Naive thymus-derived CD4-positive, alpha-beta T cell (primary cell): ENCODE data around the gene DENND10. TPM values are rescaled to one million over a fixed set of nuclear protein-coding genes. Genes with fewer than 3 reads are reported as not detected.
A peak's percentile ranks its signal among the peaks of the same experiment; 100 is the strongest.
"Not testable (repeated sequence)": the region's sequence is repeated elsewhere in the genome, so short reads cannot be mapped to it uniquely, and the experiment has no call there.

Experiments used
- ATAC-seq: fragments of 150-1000 bp; cut with Tn5 transposase; 2 replicates; pipeline ENCODE4 v1.10.0; 2021; ENCODE audit warnings: mild to moderate bottlenecking, moderate library complexity
- CTCF ChIA-PET: fragments of 350-600 bp; sonication (Branson Sonifier 250); formaldehyde crosslinking; loops from one replicate; lab custom pipeline; 2021; ENCODE audit warnings: antibody characterized with exemption; lab: Charles Lee
- POLR2A ChIA-PET: fragments of 350-600 bp; sonication (Branson Sonifier 250); formaldehyde crosslinking; loops from one replicate; lab custom pipeline; 2021; ENCODE audit warnings: antibody characterized with exemption, inconsistent platforms; lab: Charles Lee
- DNase-seq, 9 donors: peaks; one replicate each; pipeline versions ENCODE4 v3.0.0 to v3.0.0-alpha.2; 2020 to 2022; ENCODE audit warnings: mixed read lengths in 1 of 9
- H3K27ac ChIP-seq: one replicate; pipeline ENCODE4 v1.7.0; 2013; ENCODE audit warnings: mild to moderate bottlenecking, low read depth, low read length, moderate library complexity
- H3K27me3 ChIP-seq, 2 donors: one replicate each; pipeline ENCODE4 v1.7.0; 2013; ENCODE audit warnings: low read length in 2 of 2, mild to moderate bottlenecking in 2 of 2, moderate library complexity in 2 of 2; ENCODE audit not compliant: control insufficient read depth in 2 of 2, insufficient read depth in 2 of 2
- H3K36me3 ChIP-seq, 3 experiments: 1 replicate in 2 of 3; 2 replicates in 1 of 3; pipeline ENCODE4 v1.7.0; 2013; ENCODE audit warnings: low read length in 3 of 3, mild to moderate bottlenecking in 3 of 3, moderate library complexity in 1 of 3; ENCODE audit not compliant: insufficient read depth in 3 of 3, control insufficient read depth in 2 of 3
- H3K4me1 ChIP-seq, 2 donors: one replicate each; pipeline ENCODE4 v1.7.0; 2013; ENCODE audit warnings: low read length in 2 of 2, mild to moderate bottlenecking in 2 of 2, moderate library complexity in 1 of 2; ENCODE audit not compliant: control insufficient read depth in 2 of 2, insufficient read depth in 2 of 2
- H3K4me3 ChIP-seq: 2 replicates; pipeline ENCODE4 v1.7.0; 2013; ENCODE audit warnings: mild to moderate bottlenecking, low read length
- H3K9me3 ChIP-seq, 3 experiments: 1 replicate in 2 of 3; 2 replicates in 1 of 3; pipeline ENCODE4 v1.7.0; 2013; ENCODE audit warnings: low read length in 3 of 3; ENCODE audit not compliant: control insufficient read depth in 2 of 3
- H3K27ac Mint-ChIP-seq, 9 donors: one replicate each; pipeline ENCODE4 v1.8.0; 2020 to 2022; ENCODE audit warnings: mixed read lengths in 9 of 9, mild to moderate bottlenecking in 8 of 9, moderate library complexity in 5 of 9, inconsistent platforms in 2 of 9
- H3K27me3 Mint-ChIP-seq, 5 donors: one replicate each; pipeline ENCODE4 v1.8.0; 2021 to 2022; ENCODE audit warnings: mixed read lengths in 5 of 5, mild to moderate bottlenecking in 1 of 5
- H3K36me3 Mint-ChIP-seq, 5 donors: one replicate each; pipeline ENCODE4 v1.8.0; 2020 to 2022; ENCODE audit warnings: mixed read lengths in 5 of 5, mild to moderate bottlenecking in 3 of 5, inconsistent platforms in 1 of 5
- H3K4me1 Mint-ChIP-seq, 7 donors: one replicate each; pipeline ENCODE4 v1.8.0; 2020 to 2022; ENCODE audit warnings: mixed read lengths in 7 of 7, mild to moderate bottlenecking in 3 of 7, inconsistent platforms in 1 of 7
- H3K4me3 Mint-ChIP-seq, 10 donors: one replicate each; pipeline ENCODE4 v1.8.0; 2020 to 2022; ENCODE audit warnings: mild to moderate bottlenecking in 10 of 10, mixed read lengths in 10 of 10, moderate library complexity in 6 of 10, inconsistent platforms in 2 of 10
- H3K9me3 Mint-ChIP-seq, 11 donors: one replicate each; pipeline ENCODE4 v1.8.0; 2020 to 2022; ENCODE audit warnings: mixed read lengths in 11 of 11, mild to moderate bottlenecking in 4 of 11, inconsistent platforms in 1 of 11, moderate library complexity in 1 of 11
- intact Hi-C, 2 donors: fragments of 100-400 bp; cut with micrococcal nuclease; formaldehyde crosslinking; loops; one replicate each; pipeline ENCODE4 v1.15.1; 2023
- polyA plus RNA-seq, 2 donors: library from polyadenylated mRNA; unstranded; fragments of 300-500 nt; fragmentation: Illumina TruSeq; gene quantifications; one replicate each; pipeline ENCODE4 v1.2.3, GENCODE V29; 2021
- total RNA-seq, 6 experiments: library from RNA in 5 of 6; stranded (reverse) in 5 of 6; gene quantifications; 1 replicate in 5 of 6; 2 replicates in 1 of 6; pipeline ENCODE4 v1.2.3 and lab custom pipeline; 2021 to 2026

Gene DENND10
- total and polyA plus RNA-seq, 7 experiments from 2014 or later, result 22.1 to 41.7 (median 28.8) TPM

DNA sequence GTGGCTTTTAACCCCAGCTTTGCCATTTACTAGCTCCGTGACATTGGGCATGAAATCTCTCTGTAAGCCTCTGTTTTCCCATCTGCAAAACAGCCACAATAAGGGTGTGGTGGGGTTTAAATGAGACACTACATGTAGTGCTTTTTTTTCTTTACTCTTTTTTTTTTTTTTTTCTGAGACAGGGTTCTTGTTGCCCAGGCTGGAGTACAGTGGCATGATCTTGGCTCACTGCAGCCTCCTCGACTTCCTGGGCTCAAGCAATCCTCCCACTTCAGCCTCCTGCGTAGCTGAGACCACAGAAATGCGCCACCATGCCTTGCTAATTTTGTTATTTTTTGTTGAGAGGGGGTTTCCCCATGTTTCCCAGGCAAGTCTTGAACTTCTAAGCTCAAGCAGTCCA is 8.3 kb upstream of the DENND10 start:
- Mint-ChIP-seq H3K27me3 (peaks cover 0 to 3% (median 0%) of the 10 kb centered on the region in 5 donors), H3K4me3 (peak overlapping the region in 1 of 10 donors; percentile 54), H3K27ac (peak overlapping the region in 2 of 9 donors; percentile 4 to 62), H3K9me3 (no peaks in the 10 kb centered on the region), H3K4me1 (peaks cover 8 to 43% (median 21%) of the 10 kb centered on the region in 7 donors), H3K36me3 (no peaks in the 10 kb centered on the region)
- H3K36me3 ChIP-seq, result no peaks in the 10 kb centered on the region
- intact Hi-C loops, result no loop called here
- no peaks in the 10 kb centered on the region for H3K9me3 ChIP-seq
- ATAC-seq (no peak), DNase-seq (no peak)
- ChIA-PET CTCF (no interaction called here), POLR2A (interaction anchor here (0.6 to 1.4 kb wide), 4 partner anchors 8 to 23 kb away, joined by 3 to 4 read pairs (median 3); partner anchors contain the start of gene DENND10)
- no peak overlapping the region for H3K27ac ChIP-seq
- H3K4me3 ChIP-seq, result no peak overlapping the region
- peaks cover 15 to 32% of the 10 kb centered on the region in 2 donors for H3K4me1 ChIP-seq
- no peaks in the 10 kb centered on the region for H3K27me3 ChIP-seq

DNA sequence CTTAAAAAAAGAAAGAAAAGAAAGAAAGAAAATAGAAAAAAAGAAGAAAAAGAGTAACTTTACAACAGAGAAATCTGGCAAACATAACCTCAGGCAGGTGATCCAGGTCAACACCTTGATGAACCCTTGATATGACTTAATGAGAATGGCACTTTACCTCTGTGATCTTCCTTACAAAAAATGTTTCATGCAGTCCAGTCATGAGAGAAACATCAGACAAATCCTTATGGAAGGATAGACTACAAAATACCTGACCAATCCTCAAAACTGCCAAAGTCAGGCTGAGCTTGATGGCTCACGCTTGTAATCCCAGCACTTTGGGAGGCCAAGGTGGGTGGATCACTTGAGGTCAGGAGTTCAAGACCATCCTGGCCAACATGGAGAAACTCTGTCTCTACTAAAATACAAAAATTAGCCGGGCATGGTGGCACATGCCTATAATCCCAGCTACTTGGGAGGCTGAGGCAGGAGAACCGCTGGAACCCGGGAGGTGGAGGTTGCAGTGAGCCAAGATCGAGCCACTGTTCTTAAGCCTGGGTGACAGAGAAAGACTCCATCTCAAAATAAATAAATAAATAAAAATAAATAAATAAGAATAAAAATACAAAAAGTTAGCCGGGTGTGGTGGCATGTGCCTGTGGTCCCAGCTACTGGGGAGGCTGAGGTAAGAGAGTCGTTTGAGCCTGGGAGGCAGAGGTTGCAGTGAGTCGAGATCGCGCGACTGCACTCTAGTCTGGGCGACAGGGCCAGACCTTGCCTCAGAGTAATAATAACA is 7.1 kb upstream of the DENND10 start:
- Mint-ChIP-seq H3K4me1 (peaks cover 0 to 40% (median 12%) of the 10 kb centered on the region in 7 donors), H3K4me3 (peak overlapping the region in 1 of 10 donors; percentile 42)
- intact Hi-C loops, H3K36me3 Mint-ChIP-seq, H3K27ac ChIP-seq, H3K27ac Mint-ChIP-seq, CTCF ChIA-PET, H3K27me3 Mint-ChIP-seq, H3K9me3 ChIP-seq, H3K4me3 ChIP-seq, H3K36me3 ChIP-seq, H3K27me3 ChIP-seq, DNase-seq, H3K9me3 Mint-ChIP-seq, ATAC-seq: not testable (repeated sequence)
- POLR2A ChIA-PET, result interaction anchor here (0.7 to 0.9 kb wide), 2 partner anchors 8 to 26 kb away, joined by 3 read pairs; partner anchors contain the start of gene DENND10
- H3K4me1 ChIP-seq, result peaks cover 6 to 27% of the 10 kb centered on the region in 2 donors

DNA sequence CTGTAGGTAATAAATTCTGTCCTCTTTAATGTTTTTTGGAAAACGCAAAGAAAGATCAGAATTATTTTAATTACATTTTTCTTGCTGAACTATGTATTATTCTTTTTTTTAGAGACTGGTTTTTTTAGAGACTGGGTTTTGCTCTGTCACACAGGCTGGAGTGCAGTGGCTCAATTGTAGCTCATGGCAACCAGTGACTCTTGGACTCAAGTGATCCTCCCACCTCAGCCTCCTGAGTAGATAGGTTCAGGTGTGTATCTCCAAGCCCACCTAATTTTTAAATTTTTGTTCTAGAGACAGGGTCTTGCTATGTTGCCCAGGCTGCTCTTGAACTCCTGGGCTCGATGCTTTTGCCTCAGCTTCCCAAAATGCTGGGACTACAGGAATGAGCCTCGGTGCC is 5.3 kb upstream of the DENND10 start:
- DNase-seq (no peak), ATAC-seq (no peak)
- H3K27me3 ChIP-seq, result no peaks in the 10 kb centered on the region
- H3K4me1 ChIP-seq, result peaks cover 0 to 15% of the 10 kb centered on the region in 2 donors
- no peaks in the 10 kb centered on the region for H3K9me3 Mint-ChIP-seq
- no peak overlapping the region for H3K4me3 Mint-ChIP-seq
- peaks cover 0 to 3% (median 0%) of the 10 kb centered on the region in 5 donors for H3K27me3 Mint-ChIP-seq
- H3K9me3 ChIP-seq, result no peaks in the 10 kb centered on the region
- intact Hi-C loops, result no loop called here
- H3K27ac ChIP-seq, result no peak overlapping the region
- CTCF ChIA-PET, result no interaction called here
- POLR2A ChIA-PET, result no interaction called here
- H3K36me3 ChIP-seq, result no peaks in the 10 kb centered on the region
- H3K4me3 ChIP-seq, result no peak overlapping the region
- no peak overlapping the region for H3K27ac Mint-ChIP-seq
- no peaks in the 10 kb centered on the region for H3K36me3 Mint-ChIP-seq
- H3K4me1 Mint-ChIP-seq, result peaks cover 4 to 37% (median 9%) of the 10 kb centered on the region in 7 donors

DNA sequence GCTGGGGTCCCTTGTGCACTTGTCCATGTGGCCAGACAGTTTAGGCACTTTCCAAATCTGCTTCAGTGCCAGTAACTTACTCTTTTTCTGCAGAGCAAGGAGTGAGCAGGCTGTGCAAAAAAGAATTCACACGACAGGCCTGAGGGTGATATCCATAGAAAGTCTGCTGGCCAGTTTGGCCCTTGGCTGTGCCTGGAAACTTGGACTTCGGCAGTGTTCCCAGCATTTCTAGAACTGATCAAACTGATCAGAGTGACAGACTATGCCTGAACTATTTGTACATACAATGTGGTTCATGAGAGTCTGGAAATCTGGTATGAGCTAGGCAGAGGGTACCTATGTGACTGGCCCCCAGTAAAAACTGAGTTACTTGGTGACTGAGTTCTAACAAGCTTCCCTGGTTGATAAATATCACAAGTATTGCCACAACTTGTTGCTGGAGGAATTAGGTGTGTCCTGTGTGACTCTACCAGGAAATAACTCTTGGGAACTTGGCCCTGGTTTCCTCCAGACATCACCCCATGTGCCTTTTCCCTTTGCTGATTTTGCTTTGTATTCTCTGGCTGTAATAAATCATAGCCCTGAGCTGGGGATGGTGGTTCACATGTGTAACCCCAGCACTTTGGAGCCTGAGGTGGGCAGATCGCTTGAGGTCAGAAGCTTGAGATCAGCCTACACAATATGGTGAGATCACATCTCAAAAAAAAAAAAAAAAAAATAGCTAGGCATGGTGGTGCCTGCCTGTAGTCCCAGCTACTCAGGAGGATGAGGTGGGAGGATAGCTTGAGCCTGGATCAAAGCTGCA is 3.3 kb upstream of the DENND10 start:
- POLR2A ChIA-PET, result interaction anchor here (0.6 to 1.2 kb wide), 2 partner anchors 10 to 20 kb away, joined by 3 to 5 read pairs; partner anchors contain the start of gene EIF3A
- DNase-seq (no peak), ATAC-seq (no peak)
- intact Hi-C loops, result loop anchor here (5.0 to 10.0 kb wide), 3 partner anchors 107 to 497 kb away; partner anchors contain the start of genes TIAL1 (in 2 of the 2) and GRK5 (in 1 of the 2)
- H3K4me3 ChIP-seq, result no peak overlapping the region
- H3K36me3 Mint-ChIP-seq, result no peaks in the 10 kb centered on the region
- H3K9me3 Mint-ChIP-seq, result no peaks in the 10 kb centered on the region
- no peak overlapping the region for H3K27ac ChIP-seq
- H3K27me3 ChIP-seq, result no peaks in the 10 kb centered on the region
- peaks cover 5 to 33% (median 14%) of the 10 kb centered on the region in 7 donors for H3K4me1 Mint-ChIP-seq
- H3K36me3 ChIP-seq, result no peaks in the 10 kb centered on the region
- peaks cover 6 to 22% of the 10 kb centered on the region in 2 donors for H3K4me1 ChIP-seq
- peak overlapping the region in 2 of 10 donors; percentile 10 to 21 for H3K4me3 Mint-ChIP-seq
- peaks cover 0 to 3% (median 0%) of the 10 kb centered on the region in 5 donors for H3K27me3 Mint-ChIP-seq
- CTCF ChIA-PET, result interaction anchor here (0.6 to 0.9 kb wide), 2 partner anchors 10 to 25 kb away, joined by 3 read pairs; no protein-coding TSS in a partner anchor
- no peaks in the 10 kb centered on the region for H3K9me3 ChIP-seq
- H3K27ac Mint-ChIP-seq, result peak overlapping the region in 3 of 9 donors; percentile 58 to 74 (median 71)

DNA sequence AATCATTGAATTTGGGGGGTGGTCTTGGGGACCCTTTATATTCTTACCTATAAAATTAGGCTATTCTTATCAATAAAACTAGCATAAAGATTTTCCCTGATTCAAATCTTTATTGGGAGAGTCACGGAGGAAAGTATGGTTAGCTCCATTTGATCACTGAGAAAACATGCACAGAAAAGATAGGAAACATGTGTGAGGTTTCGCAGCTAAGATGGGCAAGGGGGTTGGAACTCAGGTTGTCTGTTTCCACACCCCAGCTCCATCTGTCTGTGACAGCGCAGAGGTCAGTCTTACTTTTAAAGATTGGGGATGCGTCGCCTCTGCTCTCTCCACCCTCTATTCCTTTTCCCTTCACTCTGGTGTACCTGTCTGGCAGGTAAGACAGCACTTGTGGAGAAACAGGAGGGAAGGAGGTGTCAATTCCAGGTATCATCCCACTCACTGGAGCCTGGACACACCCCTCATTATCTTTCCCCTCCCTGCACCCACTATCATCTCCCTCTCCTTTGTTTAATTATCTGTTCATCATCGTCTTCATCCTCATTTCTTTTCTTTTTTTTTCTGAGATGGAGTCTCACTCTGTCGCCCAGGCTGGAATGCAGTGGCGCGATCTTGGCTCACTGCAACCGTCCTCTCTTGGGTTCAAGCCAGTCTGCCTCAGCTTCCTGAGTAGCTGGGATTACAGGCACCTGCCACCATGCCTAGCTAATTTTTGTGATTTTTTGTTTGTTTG is 2.4 kb upstream of the DENND10 start:
- H3K4me3 Mint-ChIP-seq, result peak overlapping the region in 1 of 10 donors; percentile 25
- H3K36me3 ChIP-seq, result no peaks in the 10 kb centered on the region
- no peaks in the 10 kb centered on the region for H3K9me3 Mint-ChIP-seq
- H3K27ac ChIP-seq, result no peak overlapping the region
- peaks cover 6 to 20% of the 10 kb centered on the region in 2 donors for H3K4me1 ChIP-seq
- H3K27me3 ChIP-seq, result no peaks in the 10 kb centered on the region
- H3K4me1 Mint-ChIP-seq, result peaks cover 5 to 31% (median 14%) of the 10 kb centered on the region in 7 donors
- ChIA-PET POLR2A (interaction anchor here (1.0 to 1.2 kb wide), 2 partner anchors 10 to 21 kb away, joined by 3 to 5 read pairs; partner anchors contain the start of gene EIF3A), CTCF (interaction anchor here (0.6 to 0.9 kb wide), 2 partner anchors 10 to 25 kb away, joined by 3 read pairs; no protein-coding TSS in a partner anchor)
- no peaks in the 10 kb centered on the region for H3K36me3 Mint-ChIP-seq
- intact Hi-C loops, result loop anchor here (5.0 to 10.0 kb wide), 3 partner anchors 106 to 496 kb away; partner anchors contain the start of genes TIAL1 (in 2 of the 2) and GRK5 (in 1 of the 2)
- H3K4me3 ChIP-seq, result no peak overlapping the region
- no peaks in the 10 kb centered on the region for H3K9me3 ChIP-seq
- peak overlapping the region in 6 of 9 donors; percentile 8 to 78 (median 12) for H3K27ac Mint-ChIP-seq
- DNase-seq (no peak), ATAC-seq (no peak)
- H3K27me3 Mint-ChIP-seq, result no peaks in the 10 kb centered on the region
